Effector memory CD8-positive, alpha-beta T cell (primary cell): ENCODE results near the gene AMPD1.

Experiments used
- ATAC-seq: fragments of 150-1000 bp; cut with Tn5 transposase; replicated peaks from 2 replicates; pipeline ENCODE4 v1.10.0; 2021; ENCODE audit warnings: mild to moderate bottlenecking, moderate library complexity
- DNase-seq, 3 experiments: peaks; one replicate each; pipeline ENCODE4 v3.0.0; 2021
- H3K27ac Mint-ChIP-seq, 2 donors: one replicate each; pipeline ENCODE4 v1.8.0; 2022; ENCODE audit warnings: mild to moderate bottlenecking in 2 of 2, mixed read lengths in 2 of 2, moderate library complexity in 2 of 2
- H3K27me3 Mint-ChIP-seq, 2 donors: one replicate each; pipeline ENCODE4 v1.8.0; 2022; ENCODE audit warnings: mixed read lengths in 2 of 2
- H3K36me3 Mint-ChIP-seq: one replicate; pipeline ENCODE4 v1.8.0; 2022; ENCODE audit warnings: mild to moderate bottlenecking, moderate library complexity, mixed read lengths; ENCODE audit not compliant: insufficient read depth
- H3K4me1 Mint-ChIP-seq, 2 donors: one replicate each; pipeline ENCODE4 v1.8.0; 2022; ENCODE audit warnings: low read depth in 2 of 2, mixed read lengths in 2 of 2
- H3K4me3 Mint-ChIP-seq, 2 donors: one replicate each; pipeline ENCODE4 v1.8.0; 2022; ENCODE audit warnings: mild to moderate bottlenecking in 2 of 2, mixed read lengths in 2 of 2, moderate library complexity in 2 of 2
- H3K9me3 Mint-ChIP-seq, 2 donors: one replicate each; pipeline ENCODE4 v1.8.0; 2022; ENCODE audit warnings: mixed read lengths in 2 of 2

AMPD1 gene

GRCh38 chr1:114716304-114717170 is 21.2 kb upstream of the AMPD1 start, which contains the start of gene NRAS:
Gene NRAS, minus strand, starts transcription at chr1:114716771. Its CDS starts 611 bp downstream, at chr1:114716160.
- ATAC-seq (peak; percentile 96), DNase-seq (peak; percentile 95 to 97 (median 96))
- Mint-ChIP-seq H3K4me3 (peak within 1 kb of the TSS; percentile 94 to 98), H3K4me1 (peaks cover 11 to 20% of the 10 kb centered on the region in 2 donors), H3K36me3 (peaks cover 70% of the 10 kb centered on the region), H3K27me3 (no peaks in the 10 kb centered on the region), H3K9me3 (no peaks in the 10 kb centered on the region), H3K27ac (peak within 1 kb of the TSS; percentile 99 to 100)

DNA sequence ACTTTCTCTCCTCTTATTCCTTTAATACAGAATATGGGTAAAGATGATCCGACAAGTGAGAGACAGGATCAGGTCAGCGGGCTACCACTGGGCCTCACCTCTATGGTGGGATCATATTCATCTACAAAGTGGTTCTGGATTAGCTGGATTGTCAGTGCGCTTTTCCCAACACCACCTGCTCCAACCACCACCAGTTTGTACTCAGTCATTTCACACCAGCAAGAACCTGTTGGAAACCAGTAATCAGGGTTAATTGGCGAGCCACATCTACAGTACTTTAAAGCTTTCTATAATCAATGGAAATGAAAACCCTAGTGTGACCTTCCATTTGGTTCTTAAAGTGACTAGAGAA is 20.6 kb upstream of the AMPD1 start:
- Mint-ChIP-seq H3K4me1 (peaks cover 11 to 20% of the 10 kb centered on the region in 2 donors), H3K27me3 (no peaks in the 10 kb centered on the region), H3K36me3 (peaks cover 70% of the 10 kb centered on the region), H3K4me3 (peak overlapping the region; percentile 94 to 98), H3K27ac (peak overlapping the region; percentile 99 to 100), H3K9me3 (no peaks in the 10 kb centered on the region)
- ATAC-seq: no peak
- no peak for DNase-seq

GRCh38 chr1:114712977-114713376 is 17.6 kb upstream of the AMPD1 start:
- Mint-ChIP-seq H3K27ac (peak overlapping the region in 1 of 2 donors; percentile 83), H3K4me3 (no peak overlapping the region), H3K4me1 (peaks cover 11 to 20% of the 10 kb centered on the region in 2 donors), H3K9me3 (no peaks in the 10 kb centered on the region), H3K27me3 (no peaks in the 10 kb centered on the region), H3K36me3 (peaks cover 65% of the 10 kb centered on the region)
- no peak for ATAC-seq
- DNase-seq: no peak

GRCh38 chr1:114710360-114710759 is 15.0 kb upstream of the AMPD1 start:
- Mint-ChIP-seq H3K4me1 (peaks cover 0 to 4% of the 10 kb centered on the region in 2 donors), H3K36me3 (peaks cover 67% of the 10 kb centered on the region), H3K4me3 (no peak overlapping the region), H3K27me3 (no peaks in the 10 kb centered on the region), H3K27ac (peak overlapping the region in 1 of 2 donors; percentile 0), H3K9me3 (no peaks in the 10 kb centered on the region)
- DNase-seq (no peak), ATAC-seq (no peak)

GRCh38 chr1:114707604-114708003 is 12.3 kb upstream of the AMPD1 start:
- no peaks in the 10 kb centered on the region for H3K27me3 Mint-ChIP-seq
- peaks cover 60% of the 10 kb centered on the region for H3K36me3 Mint-ChIP-seq
- DNase-seq: no peak
- no peak overlapping the region for H3K27ac Mint-ChIP-seq
- H3K4me3 Mint-ChIP-seq: no peak overlapping the region
- no peak for ATAC-seq
- H3K4me1 Mint-ChIP-seq: no peaks in the 10 kb centered on the region
- H3K9me3 Mint-ChIP-seq: no peaks in the 10 kb centered on the region

GRCh38 chr1:114703242-114703641 is 7.9 kb upstream of the AMPD1 start:
- H3K27ac Mint-ChIP-seq: no peak overlapping the region
- DNase-seq (no peak), ATAC-seq (no peak)
- no peaks in the 10 kb centered on the region for H3K27me3 Mint-ChIP-seq
- no peak overlapping the region for H3K4me3 Mint-ChIP-seq
- H3K36me3 Mint-ChIP-seq: peaks cover 25% of the 10 kb centered on the region
- no peaks in the 10 kb centered on the region for H3K9me3 Mint-ChIP-seq
- H3K4me1 Mint-ChIP-seq: no peaks in the 10 kb centered on the region

DNA sequence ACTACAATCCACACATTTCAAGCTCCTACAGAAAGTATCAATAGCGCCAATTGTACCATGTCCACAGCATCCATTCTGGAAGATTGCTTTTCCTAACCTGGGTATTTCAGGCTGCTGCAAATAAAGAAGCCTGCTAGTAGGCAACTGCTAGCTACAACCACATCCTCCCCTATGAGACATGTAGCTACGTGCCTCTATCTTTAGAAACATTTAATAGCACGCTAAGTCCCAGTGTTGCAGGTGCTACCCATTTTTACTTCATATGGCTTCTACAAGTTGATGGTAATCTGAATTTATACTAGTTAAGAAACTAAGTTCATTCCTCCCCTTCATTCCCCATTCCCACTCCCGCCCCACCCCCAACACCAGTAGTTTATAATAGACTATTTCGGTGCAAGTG is 7.4 kb upstream of the AMPD1 start:
- H3K27ac Mint-ChIP-seq: no peak overlapping the region

GRCh38 chr1:114701931-114702330 is 6.6 kb upstream of the AMPD1 start:
- H3K9me3 Mint-ChIP-seq: no peaks in the 10 kb centered on the region
- H3K27me3 Mint-ChIP-seq: peaks cover 0 to 6% of the 10 kb centered on the region in 2 donors
- DNase-seq (no peak), ATAC-seq (no peak)
- H3K4me1 Mint-ChIP-seq: no peaks in the 10 kb centered on the region
- H3K36me3 Mint-ChIP-seq: peaks cover 11% of the 10 kb centered on the region
- no peak overlapping the region for H3K27ac Mint-ChIP-seq
- no peak overlapping the region for H3K4me3 Mint-ChIP-seq

More for the DNA sequence above, 7.4 kb upstream of the AMPD1 start:
- no peak for ATAC-seq
- H3K4me1 Mint-ChIP-seq: no peaks in the 10 kb centered on the region
- no peak for DNase-seq
- H3K36me3 Mint-ChIP-seq: peaks cover 20% of the 10 kb centered on the region
- no peaks in the 10 kb centered on the region for H3K9me3 Mint-ChIP-seq
- H3K4me3 Mint-ChIP-seq: no peak overlapping the region
- no peaks in the 10 kb centered on the region for H3K27me3 Mint-ChIP-seq

DNA sequence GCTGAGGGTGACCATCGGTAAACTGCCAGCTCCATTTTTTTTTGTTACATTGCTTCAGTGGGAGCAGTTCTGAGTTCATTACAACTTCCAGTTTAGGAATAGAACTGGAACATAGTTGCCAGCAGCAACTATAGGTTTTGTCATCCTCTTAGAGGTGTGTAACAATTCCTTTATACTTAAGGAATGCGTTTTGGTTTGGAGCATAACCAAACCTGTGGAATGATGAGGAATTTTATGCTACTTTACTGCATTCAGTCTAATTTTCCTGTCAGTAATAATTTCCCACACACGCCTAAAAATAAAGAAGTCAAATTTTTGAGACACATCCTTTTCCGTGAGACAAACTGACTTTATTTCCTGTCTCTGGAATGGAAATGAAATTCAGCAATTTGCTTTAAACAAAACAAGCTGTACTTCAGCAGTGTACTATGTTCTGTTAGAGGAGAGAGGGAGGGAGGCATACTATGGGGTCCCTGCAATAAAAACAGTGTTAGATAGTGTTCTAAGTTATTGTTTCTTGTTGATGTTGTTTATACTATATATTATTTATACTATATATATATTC is 4.8 kb upstream of the AMPD1 start:
- Mint-ChIP-seq H3K4me1 (no peaks in the 10 kb centered on the region), H3K9me3 (no peaks in the 10 kb centered on the region), H3K4me3 (no peak overlapping the region), H3K36me3 (no peaks in the 10 kb centered on the region), H3K27me3 (peaks cover 7 to 18% of the 10 kb centered on the region in 2 donors), H3K27ac (no peak overlapping the region)
- ATAC-seq (no peak), DNase-seq (no peak)

- DNase-seq: no peak
- H3K4me1 Mint-ChIP-seq: no peaks in the 10 kb centered on the region
- H3K4me3 Mint-ChIP-seq: no peak overlapping the region
- H3K27me3 Mint-ChIP-seq: peaks cover 7 to 19% of the 10 kb centered on the region in 2 donors
- no peak overlapping the region for H3K27ac Mint-ChIP-seq
- no peaks in the 10 kb centered on the region for H3K9me3 Mint-ChIP-seq
- no peak for ATAC-seq
- no peaks in the 10 kb centered on the region for H3K36me3 Mint-ChIP-seq
Measured at GRCh38 chr1:114696810-114697209, 1.5 kb upstream of the AMPD1 start.

- no peaks in the 10 kb centered on the region for H3K4me1 Mint-ChIP-seq
Measured at GRCh38 chr1:114694540-114695310, 621 bp downstream of the AMPD1 start.

GRCh38 chr1:114692947-114693346 is 2.4 kb downstream of the AMPD1 start:
- ATAC-seq: no peak
- no peaks in the 10 kb centered on the region for H3K9me3 Mint-ChIP-seq
- no peaks in the 10 kb centered on the region for H3K4me1 Mint-ChIP-seq
- H3K27ac Mint-ChIP-seq: no peak overlapping the region
- H3K4me3 Mint-ChIP-seq: no peak overlapping the region
- H3K27me3 Mint-ChIP-seq: peaks cover 36 to 41% of the 10 kb centered on the region in 2 donors
- H3K36me3 Mint-ChIP-seq: no peaks in the 10 kb centered on the region
- no peak for DNase-seq

More at GRCh38 chr1:114694540-114695310, 621 bp downstream of the AMPD1 start:
- no peaks in the 10 kb centered on the region for H3K9me3 Mint-ChIP-seq
- no peak for DNase-seq
- H3K27ac Mint-ChIP-seq: no peak overlapping the region
- no peaks in the 10 kb centered on the region for H3K36me3 Mint-ChIP-seq
- ATAC-seq: no peak
- peaks cover 24% of the 10 kb centered on the region in 2 donors for H3K27me3 Mint-ChIP-seq
- H3K4me3 Mint-ChIP-seq: no peak overlapping the region

- ATAC-seq (no peak), DNase-seq (no peak)
- Mint-ChIP-seq H3K4me3 (no peak overlapping the region), H3K36me3 (no peaks in the 10 kb centered on the region), H3K9me3 (no peaks in the 10 kb centered on the region), H3K27me3 (peaks cover 43 to 60% of the 10 kb centered on the region in 2 donors), H3K4me1 (no peaks in the 10 kb centered on the region), H3K27ac (no peak overlapping the region)
Measured at GRCh38 chr1:114691061-114691460, 4.3 kb downstream of the AMPD1 start.
